Measurements from ENCODE around the gene TNC.

GRCh38 chr9:115034801-115035200 is 83.2 kb downstream of the TNC start:
- TF ChIP-seq CTCF (IDR thresholded peaks at IDR 0.05) (no peak), POLR2A (IDR thresholded peaks at IDR 0.05) (no peak)
